GM18951 (cell line): ENCODE results near the gene SPINDOC.

Experiments used
- POLR2A ChIP-seq: IDR thresholded peaks from 4 replicates; pipeline ENCODE4 v1.6.1; 2011; ENCODE audit warnings: mild to moderate bottlenecking; ENCODE audit not compliant: insufficient read length, insufficient read depth; ENCODE audit errors: extremely low read depth
- in situ Hi-C: fragments of 300-500 bp; cut with MboI; formaldehyde crosslinking; loops from one replicate; pipeline ENCODE4 v1.12.0; 2022; ENCODE audit warnings: low sequenced_read_pairs, mixed read lengths, inconsistent platforms; ENCODE audit not compliant: unreplicated experiment

SPINDOC gene

DNA sequence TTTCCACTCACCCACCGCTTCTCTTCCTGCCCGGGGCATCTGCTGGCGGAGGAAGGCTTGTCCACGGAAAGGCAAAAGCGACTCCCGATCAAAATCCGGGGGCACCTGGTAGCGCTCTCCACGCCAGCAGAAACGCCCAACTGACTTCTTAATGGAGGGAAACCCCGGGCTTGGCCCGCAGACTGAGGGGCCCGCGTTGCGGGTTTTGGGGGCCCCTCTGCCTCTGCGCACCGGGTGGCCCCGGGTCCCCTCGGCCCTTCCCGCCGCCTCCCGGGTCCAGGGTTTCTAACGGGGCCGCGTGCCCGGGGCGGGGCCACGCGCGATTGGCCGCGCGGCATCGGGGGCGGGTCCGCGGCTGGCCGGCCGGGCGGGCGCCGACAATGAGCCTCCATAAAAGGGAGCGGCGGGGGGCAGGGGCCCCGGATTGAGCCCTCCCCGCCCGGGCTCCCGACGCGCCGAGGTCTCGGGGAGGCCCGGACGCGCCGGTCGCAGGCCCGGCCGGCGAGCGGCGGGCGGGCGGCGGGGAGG is at the start of gene SPINDOC:
Gene SPINDOC (plus strand): TSS at position 422 of the 528 bp plus-strand sequence. CDS start 231 bp downstream, outside the sequence.
- in situ Hi-C loops, result no loop called here
- peak; percentile 85 for TF ChIP-seq POLR2A

DNA sequence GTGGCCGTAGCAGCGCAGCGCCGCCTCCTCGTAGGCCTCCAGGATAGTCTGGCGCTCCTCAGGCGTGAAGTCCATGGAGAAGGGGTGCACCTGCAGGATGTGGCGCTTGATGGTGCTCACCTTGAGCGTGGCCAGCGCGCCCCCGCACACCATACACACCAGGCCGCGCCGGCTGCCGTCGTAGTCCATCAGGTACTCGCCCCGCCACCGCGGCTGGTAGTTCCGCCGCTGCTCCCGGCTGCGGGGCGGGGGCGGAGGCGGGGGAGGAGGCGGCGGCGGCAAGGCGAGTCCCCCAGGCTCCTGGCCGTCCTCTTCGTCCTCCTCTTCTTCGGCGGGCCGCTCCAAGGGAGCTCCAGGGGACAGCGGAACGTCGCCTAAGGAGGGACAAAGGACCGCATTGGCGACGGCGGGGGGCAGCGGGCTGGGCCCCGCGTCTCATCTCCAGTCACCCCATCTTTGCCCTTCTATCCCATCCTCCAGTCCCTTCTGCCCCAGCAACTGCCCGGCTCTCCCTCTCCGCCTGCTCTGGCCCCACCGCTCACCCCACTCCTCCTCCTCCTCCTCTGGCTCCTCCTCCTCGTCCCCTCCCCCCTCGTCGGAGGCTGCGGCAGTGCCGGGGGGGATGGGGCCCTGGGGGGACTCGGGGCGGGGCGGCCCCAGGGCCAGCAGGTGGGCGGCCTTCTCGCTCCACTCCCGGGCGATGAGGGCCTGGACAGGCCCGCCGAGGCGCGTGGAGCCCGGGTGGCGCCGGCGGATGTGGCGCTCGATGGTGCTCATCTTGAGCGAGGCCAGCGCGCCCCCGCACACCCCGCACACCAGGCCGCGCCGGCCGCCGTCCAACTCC is 49.5 kb upstream of the SPINDOC start:
- in situ Hi-C loops, result no loop called here
- TF ChIP-seq POLR2A, result no peak

DNA sequence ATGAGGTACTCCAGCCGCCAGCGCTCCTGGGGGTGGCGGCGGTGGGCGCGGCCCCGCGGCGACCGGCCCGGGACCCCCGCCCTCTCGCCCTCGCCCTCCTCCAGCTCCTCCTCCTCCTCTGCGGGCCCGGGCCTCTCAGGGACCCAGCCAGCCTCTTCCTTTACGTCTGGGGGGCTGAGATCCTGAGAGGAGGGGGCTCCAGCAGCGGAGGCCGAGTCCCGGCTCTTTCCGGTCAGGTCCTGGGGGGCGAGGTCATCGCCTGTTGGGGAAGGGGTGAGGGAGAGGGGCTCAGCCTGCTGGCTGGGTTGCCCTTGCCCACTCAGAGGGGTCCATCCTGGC is 48.9 kb upstream of the SPINDOC start:
- TF ChIP-seq POLR2A, result no peak
- in situ Hi-C loops, result no loop called here

DNA sequence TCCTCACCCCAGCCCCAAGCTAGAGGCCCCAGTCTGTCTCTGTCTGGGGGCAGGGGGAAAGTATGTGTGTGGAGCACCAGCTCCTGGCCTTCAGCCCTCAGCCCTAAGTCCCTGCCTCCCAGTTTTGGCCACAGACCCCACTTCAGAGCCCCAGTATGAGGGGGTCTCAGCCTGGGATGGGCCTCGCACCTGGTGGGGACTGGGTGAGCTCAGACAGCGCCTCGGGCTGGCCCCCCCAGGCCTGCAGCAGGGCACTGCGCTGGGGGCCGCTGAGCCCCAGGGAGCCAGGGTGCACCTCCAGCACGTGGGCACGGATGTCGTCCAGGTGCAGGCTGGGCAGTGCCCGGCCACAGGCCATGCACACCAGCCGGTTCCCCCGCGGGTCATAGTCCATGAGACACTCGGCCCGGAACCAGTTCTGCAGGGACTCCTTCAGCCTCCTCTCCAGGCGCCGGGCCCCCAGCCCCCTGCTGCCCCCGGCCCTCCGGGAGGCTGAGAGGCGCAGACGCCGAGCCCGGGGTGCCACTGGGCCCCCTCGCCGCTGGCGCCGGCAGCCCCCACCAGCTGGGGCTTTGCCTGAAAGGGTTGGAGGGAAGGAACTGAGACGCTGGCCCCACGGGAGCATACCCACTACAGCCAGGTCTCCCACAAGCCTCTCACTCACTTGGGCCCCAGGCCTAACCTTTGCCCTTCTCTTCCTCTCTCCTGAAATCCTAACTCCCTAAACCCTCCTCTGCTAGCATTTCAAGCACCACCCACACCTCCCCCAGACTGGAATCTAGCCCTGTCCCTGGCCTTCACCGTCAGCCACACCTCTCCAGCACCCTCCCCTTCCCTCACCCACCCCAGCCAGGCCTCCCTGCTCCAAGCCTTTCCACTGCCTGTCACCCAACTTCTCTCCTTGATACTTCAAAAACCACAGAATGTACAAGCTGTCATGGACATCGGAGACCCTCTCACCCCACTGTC is 48.3 kb upstream of the SPINDOC start:
- no peak for TF ChIP-seq POLR2A
- in situ Hi-C loops, result no loop called here

DNA sequence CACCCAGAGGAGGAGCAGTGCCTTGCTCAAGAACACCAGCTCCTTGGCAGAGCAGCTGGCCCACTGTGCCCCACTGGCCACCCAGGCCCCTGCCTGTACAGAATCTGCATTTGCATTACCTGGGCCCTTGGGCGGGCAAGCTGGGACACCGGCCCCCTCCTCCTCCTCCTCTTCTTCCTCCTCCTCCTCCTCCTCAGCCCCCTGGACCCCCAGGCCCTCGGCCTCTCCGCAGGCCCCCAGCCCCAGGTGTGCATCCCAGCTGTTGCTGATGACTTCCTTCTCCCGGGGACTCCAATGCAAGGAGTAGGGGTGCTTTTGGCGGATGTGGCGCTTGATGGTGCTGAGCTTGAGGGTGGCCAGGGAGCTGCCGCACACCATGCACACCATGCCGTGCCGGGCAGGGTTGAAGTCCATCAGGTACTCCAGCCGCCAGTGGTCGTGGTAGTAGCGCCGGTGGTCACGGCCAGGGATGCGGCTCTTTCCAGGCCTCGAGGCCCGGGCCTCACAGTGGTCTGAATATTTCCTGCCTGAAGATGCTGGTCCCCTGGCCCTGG is 47.5 kb upstream of the SPINDOC start:
- in situ Hi-C loops, result no loop called here
- TF ChIP-seq POLR2A, result no peak

GRCh38 chr11:63766531-63767235 is 46.6 kb upstream of the SPINDOC start:
- no peak for TF ChIP-seq POLR2A

DNA sequence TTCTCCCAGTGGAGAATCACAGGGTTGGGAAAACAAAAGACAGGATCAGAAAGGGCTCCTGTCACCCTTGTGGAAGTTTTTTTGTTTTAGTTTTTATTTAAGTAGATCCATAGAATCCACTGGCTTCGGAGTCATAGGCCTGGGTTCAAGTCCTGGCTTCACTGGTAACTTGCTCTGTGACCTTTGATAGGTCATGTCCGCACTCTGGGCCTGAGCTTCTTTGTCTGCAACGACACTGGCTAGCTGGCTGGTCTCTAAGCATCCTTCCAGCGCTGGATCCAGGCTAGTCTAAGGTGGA is 46.0 kb upstream of the SPINDOC start:
- in situ Hi-C loops, result no loop called here
- TF ChIP-seq POLR2A, result no peak

More at GRCh38 chr11:63766531-63767235, 46.6 kb upstream of the SPINDOC start:
- in situ Hi-C loops, result no loop called here

DNA sequence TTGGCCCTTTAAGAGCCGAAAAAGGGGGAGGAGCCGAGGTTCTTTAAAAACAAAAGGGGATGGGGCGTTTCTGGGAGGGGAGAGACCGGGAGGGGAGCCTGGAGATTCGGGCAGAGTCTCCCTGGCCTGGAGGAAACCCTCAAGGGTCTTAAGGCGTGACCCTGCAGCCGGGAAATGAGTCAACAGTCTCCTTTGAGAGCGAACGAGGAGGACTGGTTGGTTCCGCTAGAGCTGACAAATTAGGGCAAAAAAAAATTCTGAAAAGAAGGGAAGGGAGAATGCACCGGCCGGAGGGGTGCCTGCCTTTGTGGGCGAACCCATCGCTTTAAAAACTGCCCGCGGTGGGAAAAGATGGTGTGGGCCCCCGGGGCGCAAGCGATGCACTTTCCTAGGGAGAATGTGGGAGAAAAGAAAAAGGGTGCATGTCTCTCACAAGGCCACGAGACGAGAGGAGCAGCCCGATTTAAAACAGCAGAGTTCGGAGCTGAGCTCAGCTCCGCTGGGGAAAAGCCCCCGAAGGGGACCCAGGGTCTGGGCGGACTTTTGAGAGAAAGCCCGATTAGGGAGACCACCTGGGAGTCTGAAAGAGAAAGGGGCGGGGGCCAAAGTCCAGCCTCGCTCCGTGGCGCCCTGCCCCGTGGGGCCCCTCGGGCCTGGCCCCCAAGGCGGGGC is 45.6 kb upstream of the SPINDOC start:
- TF ChIP-seq POLR2A, result no peak
- in situ Hi-C loops, result no loop called here

DNA sequence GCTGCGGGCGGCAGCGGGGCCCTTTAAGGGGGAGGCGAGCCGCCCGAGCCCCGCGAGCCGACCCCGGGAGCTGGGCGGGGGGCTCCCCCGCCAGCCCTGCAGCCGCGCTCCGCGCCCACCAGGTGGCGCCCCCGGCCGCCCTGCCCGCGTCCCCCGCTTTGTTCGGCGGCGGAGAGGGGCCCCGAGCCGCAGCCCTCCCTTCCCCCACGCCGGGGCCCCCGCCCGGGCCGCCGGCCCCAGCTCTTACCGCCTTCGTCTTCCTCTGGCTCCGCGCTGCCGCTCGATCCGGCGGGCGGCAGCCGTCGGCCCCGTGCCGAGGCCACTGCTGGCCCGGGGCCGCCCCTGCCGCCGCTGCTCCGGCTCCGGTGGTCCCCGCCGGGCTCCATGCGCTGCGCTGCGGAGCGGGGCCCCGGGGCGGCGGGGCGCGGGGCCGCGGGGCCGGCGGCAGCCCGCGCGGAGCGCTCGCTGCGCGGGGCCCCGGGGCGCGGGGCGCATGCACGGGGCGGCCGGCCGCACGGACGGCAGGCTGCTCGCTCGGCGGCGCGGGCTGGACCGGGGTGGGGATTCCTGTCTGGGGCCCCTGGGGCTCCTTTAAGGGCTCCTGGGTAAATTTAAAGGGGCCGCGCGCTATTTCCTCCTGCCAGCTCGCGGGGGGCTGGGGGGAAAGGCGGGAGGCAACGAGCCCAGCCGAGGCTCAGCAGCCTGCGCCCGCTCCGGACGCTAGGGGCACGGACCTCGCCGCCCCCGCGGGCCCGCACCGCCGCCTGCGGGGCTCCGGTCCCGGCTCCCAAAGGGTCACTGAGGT is 44.8 kb upstream of the SPINDOC start, which contains the start of gene ZFTA:
Gene ZFTA (minus strand): TSS at position 539 of the 805 bp plus-strand sequence. CDS start 153 bp downstream, at position 386.
- no peak for TF ChIP-seq POLR2A
- in situ Hi-C loops, result no loop called here

- in situ Hi-C loops, result no loop called here
- TF ChIP-seq POLR2A, result peak; percentile 34
These were observed 44.1 kb upstream of the SPINDOC start for GRCh38 chr11:63769042-63769713.
